Thyroid gland (tissue), 4 donors: ENCODE data around the gene MAGI2.

ENCODE experiments used
- POLR2A ChIP-seq, 2 donors: fragments of 450-650 bp; IDR thresholded peaks; one replicate each; pipeline ENCODE4 v1.6.1; 2017; ENCODE audit warnings: antibody characterized with exemption in 2 of 2, mild to moderate bottlenecking in 2 of 2, moderate library complexity in 1 of 2
- TF ChIP-seq, protein P1 (sequence below), 6 experiments: fragments of 200-600 bp in 3 of 6; fragments of 450-650 bp in 3 of 6; sonication (generic) in 3 of 6; IDR thresholded peaks; one replicate each; pipeline ENCODE4 v1.5.1; 2016 to 2019; ENCODE audit warnings: antibody characterized with exemption in 6 of 6, mild to moderate bottlenecking in 2 of 6, inconsistent platforms in 1 of 6, moderate library complexity in 1 of 6

DNA sequence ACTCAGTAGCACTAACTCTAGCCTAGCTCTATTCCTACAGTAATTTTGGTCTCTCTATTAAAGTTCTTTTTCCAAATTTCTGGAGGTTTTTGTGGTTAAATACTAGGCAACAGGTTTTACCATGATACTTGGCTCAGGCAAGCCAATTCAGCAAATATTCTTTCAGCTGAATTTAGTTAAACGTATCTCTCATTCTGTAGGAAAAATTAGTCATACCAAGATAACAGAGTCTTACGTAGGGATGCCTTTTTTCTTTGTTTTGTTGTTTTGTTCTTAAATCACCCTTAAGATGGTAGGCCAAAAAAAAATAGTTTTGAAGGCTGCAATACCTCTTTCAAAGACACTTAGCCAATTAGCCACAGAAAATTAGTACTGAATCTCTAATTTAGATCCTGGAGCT, 180.5 kb downstream of the MAGI2 start:
- TF ChIP-seq, protein P1, sequence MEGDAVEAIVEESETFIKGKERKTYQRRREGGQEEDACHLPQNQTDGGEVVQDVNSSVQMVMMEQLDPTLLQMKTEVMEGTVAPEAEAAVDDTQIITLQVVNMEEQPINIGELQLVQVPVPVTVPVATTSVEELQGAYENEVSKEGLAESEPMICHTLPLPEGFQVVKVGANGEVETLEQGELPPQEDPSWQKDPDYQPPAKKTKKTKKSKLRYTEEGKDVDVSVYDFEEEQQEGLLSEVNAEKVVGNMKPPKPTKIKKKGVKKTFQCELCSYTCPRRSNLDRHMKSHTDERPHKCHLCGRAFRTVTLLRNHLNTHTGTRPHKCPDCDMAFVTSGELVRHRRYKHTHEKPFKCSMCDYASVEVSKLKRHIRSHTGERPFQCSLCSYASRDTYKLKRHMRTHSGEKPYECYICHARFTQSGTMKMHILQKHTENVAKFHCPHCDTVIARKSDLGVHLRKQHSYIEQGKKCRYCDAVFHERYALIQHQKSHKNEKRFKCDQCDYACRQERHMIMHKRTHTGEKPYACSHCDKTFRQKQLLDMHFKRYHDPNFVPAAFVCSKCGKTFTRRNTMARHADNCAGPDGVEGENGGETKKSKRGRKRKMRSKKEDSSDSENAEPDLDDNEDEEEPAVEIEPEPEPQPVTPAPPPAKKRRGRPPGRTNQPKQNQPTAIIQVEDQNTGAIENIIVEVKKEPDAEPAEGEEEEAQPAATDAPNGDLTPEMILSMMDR (IDR thresholded peaks at IDR 0.05): no peak
- no peak for TF ChIP-seq POLR2A (IDR thresholded peaks at IDR 0.05)
